HG03565 (cell line): ENCODE results near the gene PPP1R36.
"Not testable (repeated sequence)": the region's sequence is repeated elsewhere in the genome, so short reads cannot be mapped to it uniquely, and the experiment has no call there.

Experiments
- ATAC-seq: cut with Tn5 transposase; IDR thresholded peaks from one replicate; pipeline ENCODE4 v1.9.1; 2021; ENCODE audit warnings: mild to moderate bottlenecking, moderate library complexity; ENCODE audit not compliant: unreplicated experiment

Gene PPP1R36

DNA sequence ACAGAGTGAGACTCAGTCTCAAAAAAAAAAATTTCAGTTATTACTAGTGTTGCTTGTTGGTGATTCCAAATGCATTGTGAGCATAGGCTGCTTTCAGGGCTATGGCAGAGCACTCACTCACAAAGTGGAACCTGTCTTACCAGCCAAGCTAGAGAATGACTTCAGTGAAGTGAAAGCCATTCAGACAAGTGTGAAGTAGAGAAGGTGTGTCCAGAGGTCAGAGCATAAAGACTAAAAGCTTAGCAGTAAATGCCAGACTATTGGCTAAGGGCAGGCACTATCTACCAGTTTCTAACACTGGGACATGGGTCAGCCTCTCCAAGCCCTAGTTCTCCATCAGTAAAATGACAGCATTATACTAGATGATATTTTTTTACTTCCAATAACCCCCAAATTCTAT lies 12.7 kb downstream of the PPP1R36 start:
- ATAC-seq: no peak

DNA sequence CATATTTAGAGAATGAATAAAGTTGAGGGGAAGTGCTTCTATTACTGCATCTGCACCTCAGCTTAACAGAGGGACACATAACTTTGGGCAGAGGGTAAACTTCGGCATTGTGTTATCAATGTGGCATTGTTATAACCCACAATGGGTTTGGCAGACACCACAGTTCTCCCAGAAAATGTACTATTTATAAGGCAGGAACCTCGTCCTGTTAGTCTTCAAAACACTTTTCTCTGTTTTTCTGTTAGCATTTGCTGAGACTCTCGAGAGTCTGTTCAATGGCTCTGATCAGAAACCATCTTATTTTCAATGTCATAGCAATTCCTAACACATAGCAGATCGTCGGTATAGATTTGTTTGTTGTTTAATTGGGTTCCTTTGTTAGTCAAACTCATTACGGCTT lies 13.9 kb downstream of the PPP1R36 start:
- no peak for ATAC-seq

DNA sequence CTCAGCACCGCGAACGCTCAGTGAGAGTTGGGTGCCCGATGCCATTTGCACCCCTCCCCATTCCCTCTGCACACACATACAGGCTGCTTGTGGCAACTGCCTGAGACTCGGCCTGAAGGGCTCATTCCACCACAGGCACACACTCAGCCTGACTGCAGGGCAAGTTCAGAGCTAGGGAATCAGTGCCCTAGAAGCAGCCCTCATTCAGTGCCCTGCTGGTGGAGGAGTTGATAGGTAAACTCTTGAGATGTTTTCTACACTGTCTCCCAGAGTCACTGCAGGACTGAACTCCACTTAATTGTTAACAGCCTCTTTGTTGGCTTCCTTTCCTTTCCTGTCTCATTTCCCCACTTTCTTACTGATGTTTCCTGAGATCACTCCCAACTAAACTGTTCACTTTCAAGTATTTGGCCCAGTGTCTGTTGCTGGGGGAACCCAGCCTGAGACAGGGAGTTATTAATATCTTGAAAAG lies 16.9 kb downstream of the PPP1R36 start:
- ATAC-seq: no peak

DNA sequence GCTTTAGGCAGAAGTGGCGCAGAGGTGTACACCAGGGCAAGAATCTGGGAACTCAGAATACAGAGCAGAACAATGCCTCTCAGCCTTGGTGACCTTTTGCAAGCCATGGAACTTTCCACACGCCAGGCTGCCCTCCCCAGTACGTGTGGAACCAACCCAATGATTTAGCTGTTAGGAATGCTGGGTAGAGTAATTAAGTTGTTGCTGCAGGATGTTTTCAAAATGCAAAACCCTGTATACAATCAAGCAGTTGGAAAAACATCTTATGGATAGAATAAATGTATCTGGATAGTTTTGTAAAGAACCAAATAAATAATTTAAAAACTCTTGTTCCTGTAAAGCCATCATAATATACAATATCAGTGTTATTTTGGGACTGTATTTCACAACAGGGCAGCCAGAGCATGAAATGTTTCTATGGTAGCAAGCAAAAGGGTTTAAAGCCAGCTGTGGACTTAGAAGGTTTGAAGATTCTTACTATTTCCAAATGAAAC lies 19.4 kb downstream of the PPP1R36 start:
- ATAC-seq: no peak

DNA sequence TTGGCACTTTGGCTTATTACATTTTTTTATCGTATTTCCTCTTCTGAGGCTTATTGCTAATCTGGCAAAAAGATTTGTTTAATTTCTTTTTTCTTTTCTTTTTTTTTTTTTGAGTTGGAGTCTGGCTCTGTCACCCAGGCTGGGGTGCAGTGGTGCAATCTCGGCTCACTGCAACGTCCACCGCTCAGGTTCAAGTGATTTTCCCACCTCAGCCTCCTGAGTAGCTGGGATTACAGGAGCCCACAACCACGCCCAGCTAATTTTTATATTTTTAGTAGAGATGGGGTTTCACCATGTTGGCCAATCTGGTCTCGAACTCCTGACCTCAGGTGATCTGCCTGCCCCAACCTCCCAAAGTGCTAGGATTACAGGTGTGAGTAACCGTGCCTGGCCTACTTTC lies 19.9 kb downstream of the PPP1R36 start:
- ATAC-seq: not testable (repeated sequence)

DNA sequence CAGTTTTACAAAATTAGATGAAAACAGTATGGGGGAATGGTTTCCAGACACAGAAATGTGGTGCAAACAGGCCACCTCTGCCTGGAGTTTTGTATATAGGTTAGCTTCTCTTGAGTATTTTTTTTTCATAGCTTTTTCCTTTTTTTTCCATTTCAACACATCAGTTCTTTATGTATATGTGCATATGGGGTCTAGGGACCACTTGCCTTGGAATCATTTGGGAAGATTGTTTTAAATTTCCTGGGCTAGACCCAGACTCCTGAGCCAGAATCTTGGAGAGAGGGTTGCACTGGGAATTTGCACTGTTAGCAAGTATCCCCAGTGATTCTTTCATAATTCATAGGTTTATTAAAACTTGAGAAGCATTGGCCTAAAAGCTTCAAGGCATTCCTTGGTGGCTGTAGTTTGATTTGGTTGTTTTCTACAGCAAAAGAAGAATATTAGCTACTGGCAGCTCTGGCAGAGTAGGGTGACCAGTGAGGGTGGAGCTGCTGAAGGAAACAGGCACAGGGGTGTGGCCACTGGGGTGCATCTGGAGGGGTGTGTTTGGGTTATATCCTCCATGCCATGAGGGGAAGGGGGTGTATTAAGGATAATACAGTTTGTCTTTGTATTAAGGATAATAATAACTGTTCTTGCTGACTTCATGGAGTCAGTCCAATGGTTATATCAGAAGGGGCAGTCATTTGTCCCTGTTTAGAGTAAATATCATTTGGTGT lies 22.8 kb downstream of the PPP1R36 start:
- ATAC-seq: no peak

DNA sequence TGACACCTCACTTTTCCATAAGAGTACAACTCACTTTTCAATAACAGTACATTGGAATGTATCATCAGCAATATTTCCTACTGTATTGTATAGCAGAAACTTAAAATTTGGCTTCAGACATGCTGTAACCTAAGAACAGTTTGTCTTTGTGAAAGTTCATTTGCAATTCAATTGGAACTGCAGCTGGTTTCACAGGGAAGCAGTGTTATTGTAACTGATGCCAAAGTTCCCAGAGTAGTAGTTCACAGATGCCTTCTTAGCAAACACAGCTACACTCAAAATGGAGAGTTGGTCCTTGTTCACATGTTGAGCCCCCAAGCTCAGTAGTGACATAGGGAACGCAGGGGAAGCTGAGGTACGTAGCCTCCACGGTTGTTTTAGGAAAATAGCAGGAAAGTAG lies 23.3 kb downstream of the PPP1R36 start:
- no peak for ATAC-seq

DNA sequence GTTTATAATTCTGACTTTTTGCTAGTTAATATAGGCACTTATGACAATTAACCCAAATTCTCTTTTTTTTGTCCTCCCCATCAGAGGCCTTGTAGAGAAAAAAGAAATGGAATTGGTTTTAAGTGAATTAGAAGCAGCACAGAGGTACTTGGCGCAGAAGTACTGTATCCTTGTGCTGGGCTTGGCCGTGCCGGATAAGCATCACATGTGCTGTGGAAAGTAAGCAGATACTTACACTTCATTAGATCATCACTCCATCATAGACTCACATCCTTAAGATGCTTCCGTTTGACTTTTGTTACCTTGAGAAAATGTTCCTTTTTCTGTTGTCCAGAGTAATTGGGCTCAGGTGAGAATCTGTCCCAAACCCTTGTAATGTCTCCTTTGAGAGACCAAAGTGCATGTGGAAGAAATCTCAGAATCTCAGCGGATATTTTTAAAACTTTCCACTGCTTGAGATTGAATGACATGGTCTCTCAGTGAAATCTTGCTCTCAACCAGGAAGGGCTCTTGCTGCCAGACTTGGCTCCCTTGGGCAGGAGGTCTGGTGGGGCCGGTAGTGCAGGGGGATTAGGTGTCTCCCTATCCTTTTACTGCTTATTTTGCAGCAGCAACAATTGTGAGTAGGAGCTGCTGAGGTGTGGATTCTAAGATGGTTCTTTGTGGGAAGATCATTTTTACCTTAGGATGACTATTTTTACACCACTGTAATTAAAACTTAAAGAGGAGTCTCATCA lies 24.8 kb downstream of the PPP1R36 start:
- ATAC-seq: no peak

DNA sequence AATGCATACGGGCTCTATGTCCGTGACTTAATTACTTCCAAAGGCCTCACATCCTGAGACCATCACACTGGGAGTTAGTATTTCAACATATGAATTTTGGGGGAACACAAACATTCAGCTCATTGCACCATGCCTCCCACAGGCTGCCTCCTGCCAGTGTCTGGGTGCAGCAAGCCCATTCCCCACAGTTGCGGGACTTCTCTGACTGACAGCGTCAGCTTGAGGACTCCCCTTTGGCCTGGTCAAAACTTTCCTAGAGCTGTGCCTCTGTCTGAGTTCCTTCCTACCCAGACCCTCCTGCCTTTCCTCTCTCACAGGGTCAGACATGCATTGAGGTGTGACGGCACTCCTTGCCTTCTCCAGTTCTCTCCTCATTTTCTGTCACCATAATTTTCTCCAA lies 27.4 kb downstream of the PPP1R36 start:
- ATAC-seq: no peak

DNA sequence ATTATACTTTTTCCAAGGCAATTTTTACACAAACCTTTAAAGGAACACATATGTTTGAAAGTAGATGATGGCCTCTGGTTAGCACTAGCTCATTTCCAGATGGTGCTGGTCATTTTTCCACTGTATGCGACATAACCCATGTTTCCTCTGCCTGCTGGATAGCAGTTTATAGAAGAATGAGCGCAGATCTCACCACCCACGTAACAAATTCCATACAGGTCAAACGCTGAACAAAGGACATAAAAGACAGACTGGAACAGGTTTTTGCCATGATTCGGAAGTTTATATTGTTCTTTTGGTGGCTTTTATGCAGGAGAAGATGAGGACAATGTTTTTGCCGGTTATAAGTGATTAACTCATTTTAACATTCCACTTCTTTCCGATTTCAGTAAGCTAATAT lies 30.7 kb downstream of the PPP1R36 start:
- ATAC-seq: no peak

DNA sequence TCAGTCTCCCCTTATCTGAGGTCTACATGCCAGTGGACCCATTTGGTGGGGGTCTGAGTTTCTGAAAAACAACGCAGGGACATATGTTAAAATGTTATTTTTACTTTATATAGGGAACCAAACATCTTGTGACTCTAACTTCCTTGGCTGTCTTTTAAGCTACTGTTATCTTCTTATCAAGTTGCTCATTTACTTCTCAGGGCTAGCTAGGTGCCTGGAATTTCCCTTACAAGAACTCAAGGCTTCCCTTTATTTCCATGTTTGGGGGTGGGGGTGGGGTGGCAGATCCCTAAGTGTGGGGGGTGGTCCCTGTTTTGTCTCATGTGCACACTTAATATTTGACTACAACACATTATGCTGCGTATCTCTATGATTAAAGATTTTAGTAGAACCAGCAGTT lies 31.6 kb downstream of the PPP1R36 start:
- ATAC-seq: no peak

DNA sequence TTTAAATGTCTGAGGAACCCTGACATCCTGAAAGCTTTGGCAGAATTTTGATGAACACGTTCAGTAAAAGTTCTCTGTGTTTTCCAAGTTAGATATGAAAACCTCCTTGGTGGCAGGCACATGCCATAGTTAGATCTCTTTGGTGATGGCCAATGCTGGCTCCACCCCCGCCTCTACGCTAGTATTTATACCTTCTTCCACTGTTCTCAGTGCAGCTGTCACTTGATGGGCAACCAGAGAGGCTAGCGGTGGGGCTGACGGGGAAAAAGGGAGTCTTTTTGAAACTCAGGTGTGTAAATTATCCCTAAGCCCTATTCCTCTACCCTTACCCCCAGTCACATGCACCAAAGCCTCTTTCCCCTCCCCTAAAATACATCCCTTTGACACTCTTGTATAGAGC lies 32.1 kb downstream of the PPP1R36 start:
- no peak for ATAC-seq

DNA sequence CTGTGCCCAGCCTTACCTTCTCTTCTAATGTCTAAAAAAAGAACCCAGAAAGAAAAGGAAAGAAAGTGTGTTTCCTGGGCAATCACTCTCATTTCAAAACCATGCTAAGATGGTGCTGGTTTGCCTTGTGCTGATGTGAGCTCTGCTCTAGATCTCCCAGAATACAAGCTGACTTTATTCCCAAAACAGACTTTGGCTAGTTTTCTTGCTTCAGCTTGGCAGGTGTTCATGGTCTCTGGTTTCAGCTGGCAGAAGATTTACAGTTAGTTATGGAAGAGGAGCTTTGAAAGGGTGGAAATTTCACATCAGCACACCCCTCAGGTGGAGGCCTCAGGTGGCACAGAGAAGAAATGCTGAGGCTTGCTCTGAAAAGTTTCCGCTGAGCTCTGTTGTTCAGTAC lies 34.4 kb downstream of the PPP1R36 start:
- no peak for ATAC-seq

DNA sequence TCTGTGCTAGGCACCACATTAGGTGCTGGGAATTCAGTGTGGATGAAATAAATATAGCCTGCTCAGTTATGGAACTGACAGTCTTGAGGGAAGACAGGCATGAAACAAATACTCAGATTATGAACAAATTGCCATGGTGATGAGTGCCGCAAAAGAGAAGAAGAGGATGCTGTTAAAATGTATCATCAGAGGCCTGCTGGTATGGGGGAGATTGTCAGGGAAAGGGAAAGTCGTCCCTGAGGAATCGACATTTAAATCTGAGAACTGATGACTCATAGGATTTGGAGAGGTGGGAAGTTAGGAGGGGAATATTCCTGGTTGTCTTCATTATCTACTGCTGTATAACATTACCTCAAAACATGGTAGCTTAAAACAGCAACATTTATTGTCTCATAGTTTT lies 42.0 kb downstream of the PPP1R36 start:
- ATAC-seq: no peak

DNA sequence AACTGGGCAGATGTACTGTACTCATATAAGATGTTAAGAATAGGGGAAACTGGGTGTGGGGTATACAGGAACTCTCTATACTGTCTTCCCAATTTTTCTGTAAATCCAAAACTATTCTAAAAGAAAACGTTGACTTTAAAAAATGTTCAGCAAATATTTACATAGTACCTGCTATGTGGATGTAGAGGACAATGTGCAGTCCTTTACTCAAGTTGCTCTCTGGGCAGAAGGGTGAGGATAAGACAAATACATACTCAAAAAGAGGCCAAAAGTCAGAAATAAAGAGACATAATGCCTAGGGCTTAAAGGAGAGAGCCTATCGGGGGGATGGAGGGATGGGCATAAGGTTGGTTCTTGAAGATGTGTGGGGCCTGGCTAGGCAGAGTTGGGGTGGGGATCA lies 44.7 kb downstream of the PPP1R36 start:
- ATAC-seq: no peak

DNA sequence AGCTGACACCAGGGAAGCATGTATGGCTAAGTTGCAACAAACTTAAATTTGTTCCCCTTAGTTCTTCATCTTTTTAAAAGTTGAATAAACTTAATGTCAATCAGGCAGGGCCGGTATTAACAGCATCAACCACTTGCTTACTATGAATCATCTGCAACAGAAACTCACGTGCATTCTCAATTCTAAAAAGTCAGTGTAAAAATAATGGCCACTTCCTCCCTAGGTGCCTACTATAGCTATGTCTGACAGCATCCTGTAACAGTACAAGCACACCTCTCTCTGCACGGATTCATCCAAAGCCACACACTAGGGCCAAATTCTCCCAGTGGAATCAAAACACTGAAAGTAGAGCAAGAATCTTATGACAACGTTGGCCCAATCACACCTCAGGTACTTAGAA lies 48.6 kb downstream of the PPP1R36 start:
- no peak for ATAC-seq

DNA sequence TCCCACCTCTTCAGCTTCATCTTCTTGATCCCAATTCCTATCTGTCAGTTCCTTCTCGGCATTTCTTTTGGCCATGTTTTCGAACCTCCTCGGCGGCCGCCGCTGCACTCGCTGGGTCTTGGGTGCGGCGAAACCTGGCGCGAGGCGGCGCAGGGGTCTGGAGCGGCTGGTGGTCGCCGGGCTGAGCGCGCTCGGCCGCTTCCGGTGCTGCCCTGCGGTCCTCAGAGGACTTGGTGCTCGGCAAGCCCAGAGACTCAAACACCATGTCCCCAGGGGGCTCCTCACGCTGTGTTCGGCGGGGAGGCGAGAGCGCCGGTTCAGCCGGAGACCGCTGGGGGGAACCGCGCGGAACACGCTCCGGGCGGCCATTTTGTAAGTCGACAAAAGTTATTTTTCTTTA lies 51.8 kb downstream of the PPP1R36 start:
- no peak for ATAC-seq

DNA sequence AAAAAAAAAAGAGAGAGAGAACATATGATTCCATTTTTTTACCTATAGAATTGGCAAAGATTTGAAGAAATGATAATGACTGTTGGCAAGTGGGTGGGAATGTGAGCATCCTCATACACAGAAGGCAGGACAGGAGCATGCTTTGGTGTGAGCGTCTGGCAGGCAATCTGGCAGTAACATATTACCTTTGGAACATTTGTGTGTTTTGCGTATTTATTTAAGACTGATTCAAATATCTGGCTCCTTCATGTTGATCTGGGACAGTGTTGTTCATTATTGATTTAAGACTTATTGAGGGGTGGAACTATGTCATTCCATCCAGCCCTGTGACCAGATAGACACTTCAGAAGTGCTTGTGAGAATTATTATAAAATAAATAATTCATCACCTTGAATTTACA lies 53.1 kb downstream of the PPP1R36 start:
- ATAC-seq: no peak

DNA sequence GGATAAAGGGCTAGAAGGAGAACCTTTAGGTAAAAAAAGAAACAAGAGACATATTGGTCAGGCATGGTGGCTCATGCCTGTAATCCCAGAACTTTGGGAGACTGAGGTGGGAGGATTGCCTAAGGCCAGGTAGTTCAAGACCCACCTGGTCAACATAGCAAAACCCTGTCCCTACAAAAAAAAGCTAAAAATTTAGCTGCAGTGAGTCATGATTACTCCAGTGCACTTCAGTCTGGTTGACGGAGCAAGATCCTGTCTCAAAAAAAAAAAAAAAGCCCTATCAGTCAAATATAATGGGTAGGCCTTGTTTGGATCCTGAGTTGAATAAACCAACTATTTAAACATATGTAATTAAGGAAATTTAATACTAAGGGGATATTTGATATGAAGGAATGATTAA lies 54.2 kb downstream of the PPP1R36 start:
- no peak for ATAC-seq

DNA sequence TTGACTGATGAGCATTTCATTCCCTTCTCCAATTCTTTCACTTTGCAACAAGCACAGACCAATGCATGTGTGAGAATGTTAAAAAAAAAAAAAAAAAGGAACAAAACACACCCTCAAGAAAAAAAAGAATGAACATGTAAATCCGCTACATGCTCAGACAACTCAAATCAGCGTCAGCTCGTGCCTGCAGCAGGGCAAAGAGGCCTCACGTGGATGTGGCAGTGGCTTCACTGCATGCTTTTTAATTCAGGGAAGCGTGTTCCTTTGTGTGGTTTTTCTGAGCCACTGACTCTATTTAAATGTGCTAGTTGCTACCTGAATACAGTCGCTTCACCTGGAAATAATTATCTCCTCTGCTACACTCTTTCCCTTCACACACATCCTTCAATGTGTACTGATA lies 55.1 kb downstream of the PPP1R36 start:
- ATAC-seq: no peak

DNA sequence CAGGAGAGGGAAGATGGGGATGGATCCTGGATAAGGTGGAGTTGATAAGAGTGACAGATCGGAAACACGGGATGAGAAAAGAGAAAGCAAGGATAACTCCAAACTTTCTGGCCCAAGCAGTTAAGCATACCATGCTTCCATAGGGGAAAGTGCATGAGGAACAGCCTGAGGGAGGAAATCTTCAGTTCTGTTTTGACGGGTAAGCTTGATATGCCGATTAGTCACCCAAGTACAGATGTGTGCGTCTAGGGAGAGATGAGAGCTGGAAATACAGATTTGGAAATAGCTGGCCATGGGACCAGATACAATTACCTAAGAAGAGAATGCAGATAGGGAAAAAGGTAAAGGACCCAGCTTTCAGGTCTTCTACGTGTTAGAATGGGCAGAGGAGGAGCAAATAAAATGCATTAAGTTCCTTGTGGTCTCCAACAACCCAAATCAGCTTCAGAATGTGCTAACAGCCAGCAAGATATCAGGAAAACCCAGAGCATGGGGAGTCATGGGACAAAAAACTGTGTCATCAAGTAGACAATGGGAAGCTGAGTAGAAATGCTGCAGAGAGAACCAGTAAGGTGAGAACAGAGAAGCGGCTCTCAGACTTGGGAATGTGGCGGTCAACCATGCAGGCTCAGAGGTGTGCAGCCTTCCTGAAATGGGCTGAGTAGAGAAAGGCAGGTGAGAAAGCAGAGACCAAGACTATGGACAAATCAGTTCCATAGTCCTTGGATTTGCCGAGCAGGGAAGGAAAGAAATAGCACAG lies 56.3 kb downstream of the PPP1R36 start:
- no peak for ATAC-seq
